Measurements from ENCODE around the gene ARL15. TPM values are rescaled to one million over a fixed set of nuclear protein-coding genes. Genes with fewer than 3 reads are reported as not detected.

Gene ARL15
- total RNA-seq, 1 experiment from 2014 or later, result 6.7 TPM

Other genes starting within 250 kb of the ARL15 start
- not detected in 2 replicates for gene HSPB3, start 145.1 kb upstream of the ARL15 start, total RNA-seq (2014; rRNA removed; shearing (Covaris generic); ENCODE audit: low replicate concordance)
- gene SNX18, start 207.2 kb upstream of the ARL15 start, total RNA-seq (2014; rRNA removed; shearing (Covaris generic); ENCODE audit: low replicate concordance), result 4.3 and 6.7 TPM in 2 replicates